K562 (cell line): Measurements from ENCODE around the gene ABCC1. TPM values are rescaled to one million over a fixed set of nuclear protein-coding genes. Genes with fewer than 3 reads are reported as not detected.

ENCODE experiments used
- CBX2 ChIP-seq: fragments of 200-600 bp; sonication (generic); IDR thresholded peaks from one replicate; pipeline ENCODE4 v1.6.1; 2012; ENCODE audit warnings: mild to moderate bottlenecking, low read length, inconsistent platforms; ENCODE audit not compliant: insufficient read depth, poor library complexity, severe bottlenecking
- JUNB ChIP-seq: fragments of 450-650 bp; formaldehyde crosslinking; conservative IDR thresholded peaks from 2 replicates; pipeline ENCODE4 v1.4.0; 2020; ENCODE audit warnings: mild to moderate bottlenecking
- MTA3 ChIP-seq: fragments of 450-650 bp; formaldehyde crosslinking; IDR thresholded peaks from 2 replicates; pipeline ENCODE4 v1.6.1; 2017; ENCODE audit warnings: mild to moderate bottlenecking, borderline replicate concordance
- RBM15 ChIP-seq: fragments of 200-400 bp; formaldehyde crosslinking; IDR thresholded peaks from 2 replicates; pipeline ENCODE4 v1.6.1; 2018; ENCODE audit warnings: mild to moderate bottlenecking, low read length, moderate library complexity; ENCODE audit not compliant: insufficient read depth
- SRSF7 ChIP-seq: fragments of 200-400 bp; formaldehyde crosslinking; optimal IDR thresholded peaks from 2 replicates; pipeline ENCODE3; 2017; ENCODE audit warnings: mild to moderate bottlenecking, low read depth, low read length
- ZBTB5 ChIP-seq: fragments of 450-650 bp; IDR thresholded peaks from 2 replicates; pipeline ENCODE4 v1.6.1; 2017; ENCODE audit warnings: antibody characterized with exemption
- ZNF23 ChIP-seq: fragments of 250-450 bp; sonication (Bioruptor Pico); IDR thresholded peaks from 2 replicates; pipeline ENCODE4 v1.4.0; 2020; ENCODE audit warnings: mild to moderate bottlenecking
- ZNF639 ChIP-seq, 2 experiments: fragments of 200-800 bp in 1 of 2; sonication (Bioruptor generic) in 1 of 2; sonication (generic) in 1 of 2; formaldehyde crosslinking in 1 of 2; IDR thresholded peaks in 1 of 2; conservative IDR thresholded peaks in 1 of 2; 2 replicates each; pipeline versions ENCODE4 v1.5.0 to v1.6.1; 2016 to 2020; ENCODE audit warnings: missing compliant biosample characterization in 1 of 2, missing genetic modification characterization in 1 of 2, missing genetic modification reagents in 1 of 2
- polyA plus RNA-seq, 8 experiments: library from polyadenylated mRNA; depleted of rRNA in 4 of 8; stranded (reverse) in 5 of 8; unstranded in 3 of 8; fragments of >200 nt; fragmentation: Nextera tagmentation in 2 of 8; fragmentation: Illumina TruSeq in 1 of 8; extraction: Ambion mirVana in 2 of 8; extraction: Trizol in 1 of 8; gene quantifications; 2 replicates each; pipeline versions ENCODE4 v1.2.1 to v1.2.3, GENCODE V29; 2011 to 2014; ENCODE audit warnings: inconsistent platforms in 1 of 8, missing spikeins in 1 of 8
- total RNA-seq, 7 experiments: library from RNA; depleted of rRNA in 6 of 7; stranded (reverse); fragments of >200 nt in 6 of 7; fragmentation: Illumina TruSeq in 2 of 7; extraction: Trizol in 2 of 7; gene quantifications; 2 replicates each; pipeline versions ENCODE4 v1.2.1 to v1.2.3, GENCODE V29; 2011 to 2021; ENCODE audit warnings: low replicate concordance in 1 of 7

ABCC1 gene
- total and polyA plus RNA-seq, 9 of the 15 experiments (the other 6 are each of a cell fraction or from before 2014, with no cell fraction given), result 3.9 to 41.6 (median 10.0) TPM

- no peak for TF ChIP-seq ZBTB5
- TF ChIP-seq RBM15, result no peak
- no peak for TF ChIP-seq SRSF7
- no peak for TF ChIP-seq MTA3
- TF ChIP-seq JUNB (CRISPR knock-in tag), result no peak
- no peak for TF ChIP-seq CBX2
- no peak for TF ChIP-seq ZNF23 (CRISPR knock-in tag)
- TF ChIP-seq ZNF639 (CRISPR knock-in tag; conservative IDR thresholded peaks at IDR 0.05 in 1 of 2, IDR thresholded peaks at IDR 0.05 in 1 of 2), result no peak
Observed at GRCh38 chr16:15971440-15971815, 22.0 kb downstream of the ABCC1 start (continued).
